H1 (cell line): ENCODE measurements around the gene STEAP2. TPM values are rescaled to one million over a fixed set of nuclear protein-coding genes. Genes with fewer than 3 reads are reported as not detected.

ENCODE experiments used
- CTCF ChIA-PET: fragments of 300-600 bp; sonication (Branson Sonifier 250); formaldehyde crosslinking; loops from one replicate; lab custom pipeline; 2021; ENCODE audit not compliant: partially characterized antibody; lab: Charles Lee
- POLR2A ChIA-PET: fragments of 300-600 bp; sonication (Branson Sonifier 250); formaldehyde crosslinking; loops from one replicate; lab custom pipeline; 2021; ENCODE audit warnings: inconsistent platforms; ENCODE audit not compliant: partially characterized antibody; lab: Charles Lee
- DNase-seq, 2 experiments: peaks; one replicate each; pipeline versions ENCODE4 v3.0.0 to v3.0.0-alpha.2; 2010 to 2022; ENCODE audit warnings: low spot score in 2 of 2, low read depth in 1 of 2, mixed read lengths in 1 of 2
- FAIRE-seq: peaks from 2 replicates; lab custom pipeline; 2011; peaks lifted over from hg19 to GRCh38; lab: Jason Lieb, UNC
- H2AFZ ChIP-seq: 2 replicates; pipeline ENCODE4 v1.8.1; 2012; ENCODE audit warnings: low read length, inconsistent platforms
- H2AK5ac ChIP-seq: 2 replicates; pipeline ENCODE4 v1.6.1; 2013; ENCODE audit warnings: low read depth, low read length
- H2BK120ac ChIP-seq: replicated peaks from 2 replicates; pipeline ENCODE3; 2013; ENCODE audit warnings: low read depth, low read length, inconsistent platforms
- H2BK12ac ChIP-seq: 2 replicates; pipeline ENCODE4 v1.6.1; 2013; ENCODE audit warnings: low read depth, low read length
- H2BK15ac ChIP-seq: 2 replicates; pipeline ENCODE4 v1.6.1; 2013; ENCODE audit warnings: low read length
- H2BK20ac ChIP-seq: 2 replicates; pipeline ENCODE4 v1.6.1; 2013; ENCODE audit warnings: low read length
- H2BK5ac ChIP-seq: 2 replicates; pipeline ENCODE4 v1.6.1; 2013; ENCODE audit warnings: low read depth, low read length
- H3K14ac ChIP-seq: 2 replicates; pipeline ENCODE4 v1.6.1; 2013; ENCODE audit warnings: inconsistent platforms; ENCODE audit not compliant: insufficient read length
- H3K18ac ChIP-seq: 2 replicates; pipeline ENCODE4 v1.6.1; 2013; ENCODE audit warnings: low read length; ENCODE audit errors: extremely low read depth
- H3K23ac ChIP-seq: 2 replicates; pipeline ENCODE4 v1.6.1; 2013; ENCODE audit warnings: inconsistent platforms; ENCODE audit not compliant: insufficient read length
- H3K23me2 ChIP-seq: 2 replicates; pipeline ENCODE4 v1.6.1; 2013; ENCODE audit warnings: low read depth, low read length
- H3K27ac ChIP-seq: 2 replicates; pipeline ENCODE4 v1.6.1; 2011; ENCODE audit warnings: low read depth, low read length, inconsistent platforms
- H3K27me3 ChIP-seq, 4 experiments: replicated peaks in 1 of 4; 1 replicate in 1 of 4; 2 replicates in 3 of 4; pipeline versions ENCODE4 v1.6.1 to v1.8.1; 2011 to 2013; ENCODE audit warnings: low read length in 3 of 4, mild to moderate bottlenecking in 3 of 4, inconsistent platforms in 2 of 4, mixed read lengths in 2 of 4, moderate library complexity in 1 of 4; ENCODE audit not compliant: control insufficient read depth in 3 of 4, insufficient read depth in 3 of 4; ENCODE audit errors: extremely low read depth in 1 of 4
- H3K36me3 ChIP-seq, 4 experiments: 2 replicates each; pipeline versions ENCODE4 v1.6.1 to v1.8.1; 2011 to 2013; ENCODE audit warnings: mild to moderate bottlenecking in 4 of 4, low read length in 3 of 4, moderate library complexity in 2 of 4, control low read depth in 1 of 4, inconsistent platforms in 1 of 4; ENCODE audit not compliant: insufficient read depth in 4 of 4, control insufficient read depth in 2 of 4
- H3K4ac ChIP-seq: replicated peaks from 2 replicates; pipeline ENCODE3; 2013; ENCODE audit warnings: low read length, low read depth, mixed read lengths, inconsistent platforms; ENCODE audit not compliant: insufficient read length
- H3K4me1 ChIP-seq, 4 experiments: replicated peaks in 1 of 4; 1 replicate in 1 of 4; 2 replicates in 3 of 4; pipeline versions ENCODE4 v1.6.1 to v1.8.1; 2011 to 2013; ENCODE audit warnings: low read length in 3 of 4, inconsistent platforms in 2 of 4, mixed read lengths in 1 of 4; ENCODE audit not compliant: insufficient read depth in 4 of 4, control insufficient read depth in 3 of 4
- H3K4me2 ChIP-seq, 2 experiments: 2 replicates each; pipeline versions ENCODE4 v1.6.1 to v1.8.1; 2011 to 2013; ENCODE audit warnings: low read depth in 2 of 2, low read length in 2 of 2, control low read depth in 1 of 2, inconsistent platforms in 1 of 2, mild to moderate bottlenecking in 1 of 2; ENCODE audit not compliant: insufficient read depth in 1 of 2
- H3K4me3 ChIP-seq, 4 experiments: fragments of 200-600, 300-600 bp in 1 of 4; sonication (generic), shearing (Covaris generic), sonication (Bioruptor Twin) in 1 of 4; 2 replicates each; pipeline versions ENCODE4 v1.5.1 to v1.8.1; 2011 to 2016; ENCODE audit warnings: low read length in 4 of 4, low read depth in 3 of 4, control low read depth in 2 of 4, inconsistent platforms in 2 of 4, mild to moderate bottlenecking in 2 of 4, mixed read lengths in 1 of 4, moderate library complexity in 1 of 4; ENCODE audit not compliant: insufficient read depth in 2 of 4; ENCODE audit errors: extremely low read depth in 1 of 4
- H3K56ac ChIP-seq: replicated peaks from 2 replicates; pipeline ENCODE3; 2013; ENCODE audit warnings: low read depth, mild to moderate bottlenecking, mixed read lengths, low read length, inconsistent platforms; ENCODE audit not compliant: insufficient read length
- H3K79me1 ChIP-seq: 2 replicates; pipeline ENCODE4 v1.6.1; 2013; ENCODE audit warnings: low read depth, low read length, control low read depth
- H3K79me2 ChIP-seq, 2 experiments: 2 replicates each; pipeline versions ENCODE4 v1.6.1 to v1.8.1; 2012 to 2013; ENCODE audit warnings: low read length in 2 of 2, mild to moderate bottlenecking in 2 of 2, inconsistent platforms in 1 of 2; ENCODE audit not compliant: insufficient read depth in 2 of 2, control insufficient read depth in 1 of 2
- H3K9ac ChIP-seq, 4 experiments: replicated peaks in 1 of 4; 1 replicate in 1 of 4; 2 replicates in 3 of 4; pipeline versions ENCODE4 v1.6.1 to v1.8.1; 2011 to 2013; ENCODE audit warnings: low read depth in 3 of 4, low read length in 3 of 4, control low read depth in 2 of 4, mild to moderate bottlenecking in 2 of 4, moderate library complexity in 2 of 4, inconsistent platforms in 1 of 4; ENCODE audit errors: extremely low read depth in 1 of 4
- H3K9me3 ChIP-seq, 2 experiments: 2 replicates each; pipeline versions ENCODE4 v1.6.1 to v1.8.1; 2012 to 2013; ENCODE audit warnings: mild to moderate bottlenecking in 2 of 2, moderate library complexity in 2 of 2, control low read depth in 1 of 2, inconsistent platforms in 1 of 2, low read depth in 1 of 2, low read length in 1 of 2, mixed read lengths in 1 of 2; ENCODE audit not compliant: insufficient read depth in 2 of 2
- H4K20me1 ChIP-seq, 2 experiments: replicated peaks in 1 of 2; 2 replicates each; pipeline versions ENCODE3 to v1.8.1; 2011 to 2013; ENCODE audit warnings: inconsistent platforms in 2 of 2, low read length in 2 of 2, mild to moderate bottlenecking in 1 of 2; ENCODE audit not compliant: insufficient read depth in 2 of 2, control insufficient read depth in 1 of 2
- H4K5ac ChIP-seq: 2 replicates; pipeline ENCODE4 v1.6.1; 2013; ENCODE audit warnings: low read length, low read depth, mixed read lengths, inconsistent platforms; ENCODE audit not compliant: insufficient read length
- H4K8ac ChIP-seq: 2 replicates; pipeline ENCODE4 v1.8.0; 2013; ENCODE audit warnings: mild to moderate bottlenecking, moderate library complexity, low read length, inconsistent platforms; ENCODE audit not compliant: insufficient read depth; ENCODE audit errors: extremely low read depth
- H4K91ac ChIP-seq: replicated peaks from 2 replicates; pipeline ENCODE3; 2013; ENCODE audit warnings: low read length, mixed read lengths, inconsistent platforms; ENCODE audit not compliant: insufficient read length
- CTBP2 ChIP-seq: IDR thresholded peaks from 2 replicates; pipeline ENCODE4 v1.7.0; 2011; ENCODE audit warnings: borderline replicate concordance, mild to moderate bottlenecking, moderate library complexity, mixed read lengths, low read length; ENCODE audit not compliant: insufficient read depth, insufficient read length
- MAFK ChIP-seq: IDR thresholded peaks from 2 replicates; pipeline ENCODE4 v1.6.1; 2012; ENCODE audit warnings: low read depth, mild to moderate bottlenecking, improper control_type of control experiment, low read length
- NRF1 ChIP-seq: IDR thresholded peaks from 2 replicates; pipeline ENCODE4 v1.6.1; 2011; ENCODE audit warnings: mild to moderate bottlenecking, low read depth, low read length, improper control_type of control experiment
- RFX5 ChIP-seq: IDR thresholded peaks from 2 replicates; pipeline ENCODE4 v1.6.1; 2011; ENCODE audit warnings: low read depth, low read length, improper control_type of control experiment, borderline replicate concordance
- WGBS, 2 experiments: shearing (Covaris generic) in 1 of 2; methylation state at CpG; one replicate each; pipeline versions ENCODE4 v1.1.6 to v1.1.7; 2013 to 2015; ENCODE audit warnings: low lambda C conversion rate in 2 of 2, mixed read lengths in 2 of 2, inconsistent platforms in 1 of 2, low coverage in 1 of 2, missing lambda C conversion rate in 1 of 2; ENCODE audit not compliant: insufficient replicate concordance in 2 of 2, insufficient coverage in 1 of 2, insufficient read length in 1 of 2; ENCODE audit errors: extremely low coverage in 1 of 2, missing lambda C conversion rate in 1 of 2; 5-methylcytosine and 5-hydroxymethylcytosine counted together
- polyA plus RNA-seq, 7 experiments: library from polyadenylated mRNA; depleted of rRNA in 3 of 7; stranded (reverse) in 5 of 7; unstranded in 2 of 7; fragments of >200 nt in 5 of 7; fragments of 200-250 nt in 2 of 7; gene quantifications; 1 replicate in 5 of 7; 2 replicates in 1 of 7; 4 replicates in 1 of 7; pipeline versions ENCODE4 v1.2.1 to v1.2.3, GENCODE V29; 2011 to 2013; ENCODE audit warnings: missing spikeins in 2 of 7, mixed read lengths in 2 of 7
- total RNA-seq: library from RNA; stranded (reverse); fragmentation: NEBNext Ultra II Directional; extraction: Animal tissue kit (Norgen Biotek cat#: 25700); gene quantifications from 2 replicates; pipeline ENCODE4 v1.2.1, GENCODE V29; 2021

The STEAP2 gene
- total and polyA plus RNA-seq, 2 of the 8 experiments (the other 6 are each of a cell fraction or from before 2014, with no cell fraction given) = 13.4 to 18.4 TPM

DNA sequence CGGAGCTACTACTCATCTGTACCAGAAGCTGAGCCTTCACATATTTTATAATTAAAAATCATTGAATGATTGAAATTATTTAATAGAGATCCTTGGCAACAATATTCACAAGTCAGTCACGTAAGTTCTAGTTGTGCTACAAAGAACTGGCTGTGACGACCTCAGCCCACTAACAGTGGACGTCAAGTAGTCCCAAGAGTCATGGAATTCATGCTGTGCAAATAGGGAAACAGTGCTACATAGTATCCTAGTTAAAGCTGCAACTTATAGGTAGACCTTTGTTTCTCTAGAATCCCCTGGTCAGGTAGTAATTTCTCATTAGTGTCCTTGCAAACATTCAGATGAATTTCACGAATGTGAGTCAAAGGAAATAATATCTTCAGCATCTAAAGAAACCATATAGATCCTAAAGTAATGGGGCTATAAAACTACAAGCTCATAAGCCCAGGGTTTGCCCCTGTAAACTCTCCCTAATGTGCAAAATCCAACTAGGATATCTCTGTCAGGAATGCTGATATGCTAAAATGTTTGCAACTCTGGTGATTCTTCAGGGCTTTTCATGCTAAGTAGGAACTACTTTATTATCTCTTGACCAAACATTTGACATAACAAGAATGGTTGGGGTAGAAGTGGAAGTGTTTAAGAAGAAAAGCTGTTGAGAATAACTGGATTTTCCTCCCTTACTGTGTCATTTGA, 64.6 kb downstream of the STEAP2 start:
- no peak overlapping the region for H4K91ac ChIP-seq
- H3K4me3 ChIP-seq = no peak overlapping the region
- no peaks in the 10 kb centered on the region for H3K79me2 ChIP-seq
- no peak overlapping the region for H2AK5ac ChIP-seq
- no peak overlapping the region for H3K27ac ChIP-seq
- no peak overlapping the region for H3K9ac ChIP-seq
- H2BK5ac ChIP-seq = no peak overlapping the region
- no peak overlapping the region for H2BK12ac ChIP-seq
- H3K4ac ChIP-seq = no peak overlapping the region
- H2BK120ac ChIP-seq = no peak overlapping the region
- FAIRE-seq (no peak), DNase-seq (no peak)
- no peak overlapping the region for H3K23ac ChIP-seq
- no peaks in the 10 kb centered on the region for H4K20me1 ChIP-seq
- no peak overlapping the region for H2BK15ac ChIP-seq
- H3K9me3 ChIP-seq = no peaks in the 10 kb centered on the region
- 71% methylated on average over 5 of the region's 5 CpGs; no CpG with 5 or more reads in 1 of the 2 experiments for WGBS, 2 experiments
- POLR2A ChIA-PET = interaction anchor here (0.8 kb wide), 1 partner anchor 12 kb away, joined by 3 read pairs; no protein-coding TSS in a partner anchor
- H3K56ac ChIP-seq = no peak overlapping the region
- H3K4me2 ChIP-seq = no peak overlapping the region
- no peak overlapping the region for H3K14ac ChIP-seq
- CTCF ChIA-PET = interaction anchor here (0.5 to 1.5 kb wide), 3 partner anchors 13 to 102 kb away, joined by 3 to 4 read pairs (median 3); no protein-coding TSS in a partner anchor
- H3K4me1 ChIP-seq = no peaks in the 10 kb centered on the region
- no peaks in the 10 kb centered on the region for H3K23me2 ChIP-seq
- H2AFZ ChIP-seq = no peak overlapping the region
- H3K79me1 ChIP-seq = no peaks in the 10 kb centered on the region
- H3K27me3 ChIP-seq = no peaks in the 10 kb centered on the region
- no peak overlapping the region for H4K8ac ChIP-seq
- no peak overlapping the region for H2BK20ac ChIP-seq
- H4K5ac ChIP-seq = no peak overlapping the region
- no peak overlapping the region for H3K18ac ChIP-seq
- TF ChIP-seq CTBP2 (no peak), MAFK (no peak), NRF1 (no peak), RFX5 (no peak)
- H3K36me3 ChIP-seq = no peaks in the 10 kb centered on the region
